ENCODE results near the gene KAT2A.
"Not testable (repeated sequence)": the region's sequence is repeated elsewhere in the genome, so short reads cannot be mapped to it uniquely, and the experiment has no call there.

The KAT2A gene

GRCh38 chr17:42120770-42121769 is at the start of gene KAT2A:
KAT2A (minus strand) TSS chr17:42121367; CDS start chr17:42121304, 63 bp downstream.
- DNase-seq (ENCODE audit: low spot score), result peak; percentile 77

- no peak for DNase-seq (ENCODE audit: low spot score)
Observed at GRCh38 chr17:42169351-42169750, 48.2 kb upstream of the KAT2A start.

GRCh38 chr17:42167807-42168206 is 46.6 kb upstream of the KAT2A start:
- DNase-seq (ENCODE audit: low spot score), result no peak

- DNase-seq (ENCODE audit: low spot score), result no peak
Observed at GRCh38 chr17:42166196-42166763, 45.1 kb upstream of the KAT2A start.

GRCh38 chr17:42165751-42166150 is 44.6 kb upstream of the KAT2A start:
- no peak for DNase-seq (ENCODE audit: low spot score)

GRCh38 chr17:42163696-42164407 is 42.7 kb upstream of the KAT2A start:
- DNase-seq (ENCODE audit: low spot score), result no peak

- no peak for DNase-seq (ENCODE audit: low spot score)
Observed at GRCh38 chr17:42163113-42163512, 41.9 kb upstream of the KAT2A start.

GRCh38 chr17:42160531-42160910 is 39.4 kb upstream of the KAT2A start:
- DNase-seq (ENCODE audit: low spot score), result no peak

GRCh38 chr17:42159796-42160530 is 38.8 kb upstream of the KAT2A start:
- no peak for DNase-seq (ENCODE audit: low spot score)

GRCh38 chr17:42155614-42156045 is 34.5 kb upstream of the KAT2A start:
- DNase-seq (ENCODE audit: low spot score), result no peak

- DNase-seq (ENCODE audit: low spot score), result peak; percentile 62
Observed at GRCh38 chr17:42153919-42154742, 33.0 kb upstream of the KAT2A start.

GRCh38 chr17:42146911-42147607 is 25.9 kb upstream of the KAT2A start:
- no peak for DNase-seq (ENCODE audit: low spot score)

GRCh38 chr17:42143138-42143537 is 22.0 kb upstream of the KAT2A start:
- not testable (repeated sequence) for DNase-seq (ENCODE audit: low spot score)

- DNase-seq (ENCODE audit: low spot score), result no peak
Observed at GRCh38 chr17:42142371-42142896, 21.3 kb upstream of the KAT2A start.

- no peak for DNase-seq (ENCODE audit: low spot score)
Observed at GRCh38 chr17:42141382-42141781, 20.2 kb upstream of the KAT2A start.

GRCh38 chr17:42140690-42141089 is 19.5 kb upstream of the KAT2A start:
- not testable (repeated sequence) for DNase-seq (ENCODE audit: low spot score)

GRCh38 chr17:42138749-42139492 is 17.8 kb upstream of the KAT2A start:
- DNase-seq (ENCODE audit: low spot score), result no peak

GRCh38 chr17:42136654-42137051 is 15.5 kb upstream of the KAT2A start:
- DNase-seq (ENCODE audit: low spot score), result no peak

Measured in kidney capillary endothelial cell (primary cell).